SU-DHL-6 (cell line): ENCODE data around the gene FARS2.

Experiments
- H2AFZ ChIP-seq: fragments of 200-600 bp; sonication (generic); 2 replicates; pipeline ENCODE4 v1.6.1; 2014; ENCODE audit warnings: low read depth, mild to moderate bottlenecking, moderate library complexity, mixed read lengths, antibody characterized with exemption, low read length; ENCODE audit not compliant: severe bottlenecking
- H3F3A ChIP-seq: fragments of 200-600 bp; shearing (Covaris generic); 2 replicates; pipeline ENCODE4 v1.6.0; 2016; ENCODE audit warnings: antibody characterized with exemption, mild to moderate bottlenecking; ENCODE audit not compliant: insufficient read depth
- H3K27ac ChIP-seq: fragments of 200-600 bp; sonication (generic); 2 replicates; pipeline ENCODE4 v1.5.1; 2016; ENCODE audit warnings: low read depth, mild to moderate bottlenecking, low read length, moderate library complexity, mixed read lengths
- H3K27me3 ChIP-seq: fragments of 200-600 bp; sonication (generic), shearing (Covaris generic); 2 replicates; pipeline ENCODE4 v1.6.0; 2014; ENCODE audit warnings: mild to moderate bottlenecking, low read length
- H3K36me3 ChIP-seq: fragments of 200-600 bp; sonication (generic); 2 replicates; pipeline ENCODE4 v1.6.1; 2014; ENCODE audit warnings: mild to moderate bottlenecking, low read length, mixed read lengths
- H3K4me2 ChIP-seq: fragments of 300-600, 200-600 bp; shearing (Covaris generic), sonication (generic); 2 replicates; pipeline ENCODE4 v1.6.0; 2014; ENCODE audit warnings: low read length, low read depth, mild to moderate bottlenecking; ENCODE audit not compliant: poor library complexity, severe bottlenecking
- H3K4me3 ChIP-seq: fragments of 200-600 bp; sonication (generic); 2 replicates; pipeline ENCODE4 v1.5.1; 2014; ENCODE audit warnings: antibody characterized with exemption, low read length, mild to moderate bottlenecking, mixed read lengths; ENCODE audit not compliant: insufficient read depth, poor library complexity, severe bottlenecking
- H3K79me2 ChIP-seq: fragments of 200-600 bp; sonication (generic); 2 replicates; pipeline ENCODE4 v1.6.1; 2014; ENCODE audit warnings: mild to moderate bottlenecking, low read length, moderate library complexity; ENCODE audit not compliant: insufficient read depth
- H3K9ac ChIP-seq: fragments of 200-600 bp; sonication (generic); 2 replicates; pipeline ENCODE4 v1.7.0; 2014; ENCODE audit warnings: mild to moderate bottlenecking, low read length
- H3K9me2 ChIP-seq: fragments of 200-600 bp; sonication (generic); replicated peaks from 2 replicates; pipeline ENCODE4 v1.6.1; 2014; ENCODE audit warnings: low read length; ENCODE audit not compliant: insufficient read depth
- H3K9me3 ChIP-seq: fragments of 200-600 bp; sonication (generic); 2 replicates; pipeline ENCODE4 v1.6.1; 2014; ENCODE audit warnings: low read length, mixed read lengths; ENCODE audit not compliant: insufficient read depth
- H4K20me1 ChIP-seq: fragments of 200-600 bp; sonication (generic); 2 replicates; pipeline ENCODE4 v1.6.1; 2014; ENCODE audit warnings: low read depth, mild to moderate bottlenecking, antibody characterized with exemption, low read length, moderate library complexity, mixed read lengths
- CTCF ChIP-seq: fragments of 200-600 bp; sonication (generic); IDR thresholded peaks from one replicate; pipeline ENCODE4 v1.5.1; 2017; ENCODE audit warnings: antibody characterized with exemption, mild to moderate bottlenecking, low read length, moderate library complexity; ENCODE audit not compliant: insufficient read depth, poor library complexity, severe bottlenecking
- EZH2phosphoT487 ChIP-seq: fragments of 200-600 bp; sonication (generic), shearing (Covaris generic); conservative IDR thresholded peaks from 2 replicates; pipeline ENCODE4 v1.6.1; 2018; ENCODE audit warnings: mild to moderate bottlenecking, antibody characterized with exemption, low read length, moderate library complexity, mixed read lengths

The FARS2 gene

GRCh38 chr6:5598123-5598522, 336.8 kb downstream of the FARS2 start:
- TF ChIP-seq CTCF (no peak), EZH2phosphoT487 (no peak)
- Histone ChIP-seq H3F3A (no peaks in the 10 kb centered on the region), H4K20me1 (no peaks in the 10 kb centered on the region), H3K27me3 (no peaks in the 10 kb centered on the region), H3K79me2 (no peaks in the 10 kb centered on the region), H3K36me3 (no peaks in the 10 kb centered on the region), H3K9me2 (no peaks in the 10 kb centered on the region), H3K9ac (no peak overlapping the region), H3K9me3 (no peaks in the 10 kb centered on the region), H2AFZ (no peak overlapping the region), H3K27ac (no peak overlapping the region), H3K4me3 (no peak overlapping the region), H3K4me2 (no peak overlapping the region)

GRCh38 chr6:5599127-5599526, 337.8 kb downstream of the FARS2 start:
- no peak overlapping the region for H3K4me2 ChIP-seq
- no peaks in the 10 kb centered on the region for H4K20me1 ChIP-seq
- H3K9ac ChIP-seq: no peak overlapping the region
- H3K9me2 ChIP-seq: no peaks in the 10 kb centered on the region
- H3K36me3 ChIP-seq: no peaks in the 10 kb centered on the region
- TF ChIP-seq CTCF: no peak
- no peak for TF ChIP-seq EZH2phosphoT487
- H3K79me2 ChIP-seq: no peaks in the 10 kb centered on the region
- H2AFZ ChIP-seq: no peak overlapping the region
- H3K9me3 ChIP-seq: no peaks in the 10 kb centered on the region
- H3K27ac ChIP-seq: no peak overlapping the region
- H3K27me3 ChIP-seq: no peaks in the 10 kb centered on the region
- no peaks in the 10 kb centered on the region for H3F3A ChIP-seq
- H3K4me3 ChIP-seq: no peak overlapping the region

DNA sequence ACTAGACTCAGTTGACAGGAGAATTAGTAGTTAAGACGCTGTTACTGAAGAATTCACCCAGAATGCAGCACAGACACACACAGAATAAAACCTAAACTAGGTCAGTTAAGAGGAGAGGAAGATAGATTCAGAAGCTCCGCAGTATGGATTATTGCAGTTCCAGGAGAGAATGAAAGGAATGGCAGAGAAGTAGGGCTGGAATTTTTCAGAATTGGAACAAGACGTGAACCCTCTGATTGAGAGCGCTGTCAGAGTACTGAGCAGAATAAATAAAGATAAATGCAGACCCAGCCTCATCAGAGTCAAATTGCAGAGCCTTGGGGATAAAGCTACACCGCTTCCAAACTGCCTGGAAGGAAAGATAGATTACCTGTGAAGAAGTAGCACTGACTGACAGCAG, 344.6 kb downstream of the FARS2 start:
- Histone ChIP-seq H3F3A (no peaks in the 10 kb centered on the region), H3K4me3 (no peak overlapping the region), H3K9ac (no peak overlapping the region), H4K20me1 (no peaks in the 10 kb centered on the region), H3K9me3 (no peaks in the 10 kb centered on the region), H3K79me2 (no peaks in the 10 kb centered on the region), H3K27me3 (no peaks in the 10 kb centered on the region), H3K36me3 (no peaks in the 10 kb centered on the region), H3K4me2 (no peak overlapping the region), H2AFZ (no peak overlapping the region), H3K9me2 (no peaks in the 10 kb centered on the region), H3K27ac (no peak overlapping the region)
- TF ChIP-seq CTCF: no peak
- no peak for TF ChIP-seq EZH2phosphoT487

DNA sequence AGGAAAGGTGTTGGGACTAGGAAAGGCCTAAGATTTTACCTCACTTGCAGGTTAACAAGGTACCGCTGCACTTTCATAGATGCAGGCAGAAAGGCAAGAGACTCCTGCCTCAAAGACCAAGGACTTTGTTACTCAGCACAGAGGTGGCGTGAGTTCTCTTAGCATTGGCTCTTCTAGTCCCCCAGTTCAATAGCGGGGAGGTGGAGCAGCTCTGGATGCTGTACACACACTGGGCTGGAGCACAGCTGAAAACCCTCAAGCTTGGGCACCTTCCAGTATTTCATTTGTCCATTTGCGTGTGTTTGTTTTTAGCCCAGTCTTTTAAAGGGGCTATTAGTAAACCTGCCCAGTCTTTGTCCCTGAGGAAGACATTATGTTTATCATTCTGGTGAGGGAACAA, 345.2 kb downstream of the FARS2 start:
- Histone ChIP-seq H3K4me3 (no peak overlapping the region), H3K9me2 (no peaks in the 10 kb centered on the region), H3K9me3 (no peaks in the 10 kb centered on the region), H3F3A (no peaks in the 10 kb centered on the region), H3K9ac (no peak overlapping the region), H3K36me3 (no peaks in the 10 kb centered on the region), H3K4me2 (no peak overlapping the region), H3K27ac (no peak overlapping the region), H2AFZ (no peak overlapping the region), H3K79me2 (no peaks in the 10 kb centered on the region), H3K27me3 (no peaks in the 10 kb centered on the region), H4K20me1 (no peaks in the 10 kb centered on the region)
- no peak for TF ChIP-seq CTCF
- no peak for TF ChIP-seq EZH2phosphoT487
